GM21825 (cell line): Measurements from ENCODE around the gene ZNF835.
"Not testable (repeated sequence)": the region's sequence is repeated elsewhere in the genome, so short reads cannot be mapped to it uniquely, and the experiment has no call there.

Experiments used
- ATAC-seq: cut with Tn5 transposase; IDR thresholded peaks from one replicate; pipeline ENCODE4 v1.9.1; 2021; ENCODE audit warnings: mild to moderate bottlenecking, moderate library complexity; ENCODE audit not compliant: unreplicated experiment

The ZNF835 gene

DNA sequence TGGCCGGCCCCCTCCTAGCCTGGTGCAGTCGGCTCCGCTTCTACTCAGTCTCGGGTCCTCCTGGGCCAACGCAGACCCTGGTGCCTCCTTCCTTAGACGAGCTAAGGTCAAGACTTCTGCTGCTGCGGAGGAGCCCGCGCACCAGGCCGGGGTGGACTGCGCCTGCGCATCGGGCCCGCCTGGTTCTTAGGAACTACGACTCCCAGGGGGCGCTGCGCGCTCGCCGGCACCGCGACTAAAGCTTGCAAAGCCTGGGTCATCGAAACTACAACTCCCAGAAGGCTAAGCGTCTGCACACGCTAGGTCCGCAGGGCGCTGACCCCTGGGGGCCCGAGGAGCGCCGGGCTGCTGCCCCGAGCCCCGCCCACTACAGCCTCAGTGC is at the start of gene ZNF835:
Gene ZNF835, minus strand, starts transcription at position 145 of the 382 bp plus-strand sequence. CDS start 6,559 bp downstream, outside the sequence.
- no peak for ATAC-seq

DNA sequence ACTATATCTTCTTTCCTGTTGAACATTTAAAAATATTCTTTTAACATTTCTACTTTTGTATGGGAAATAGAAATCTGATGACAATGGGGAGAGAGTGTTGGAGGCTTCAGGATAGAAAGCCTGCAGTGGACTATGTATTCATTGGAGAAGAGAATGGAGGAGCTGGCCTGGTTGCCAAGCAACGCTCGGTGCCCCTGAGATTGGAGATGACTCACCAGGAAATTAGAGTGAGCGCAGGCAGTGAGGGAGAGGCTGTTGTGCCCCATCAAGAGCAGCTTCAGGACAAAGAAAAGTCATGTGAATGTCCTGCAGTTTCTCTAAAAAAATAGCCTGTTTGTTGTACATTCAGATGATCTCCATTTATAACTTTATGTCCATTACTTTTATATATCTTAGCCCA is 48.7 kb upstream of the ZNF835 start:
- no peak for ATAC-seq

DNA sequence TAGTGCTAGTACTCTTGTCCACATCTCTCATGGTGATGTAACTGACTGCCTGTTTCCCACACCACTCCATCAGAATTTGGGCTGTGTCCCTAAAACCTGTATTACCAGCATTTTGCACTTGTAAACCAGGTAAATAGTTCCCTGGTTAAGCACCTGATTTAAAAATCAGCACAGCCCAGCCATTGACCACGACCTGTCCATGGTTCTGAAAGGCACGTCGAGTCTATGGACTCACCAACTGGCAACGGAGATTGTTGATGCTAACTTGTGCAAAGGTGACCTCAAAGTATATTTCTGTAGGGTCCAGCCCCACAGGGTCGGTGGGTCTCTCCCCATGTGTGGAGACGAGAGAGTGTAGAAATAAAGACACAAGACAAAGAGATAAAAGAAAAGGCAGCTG is 46.7 kb upstream of the ZNF835 start:
- no peak for ATAC-seq

DNA sequence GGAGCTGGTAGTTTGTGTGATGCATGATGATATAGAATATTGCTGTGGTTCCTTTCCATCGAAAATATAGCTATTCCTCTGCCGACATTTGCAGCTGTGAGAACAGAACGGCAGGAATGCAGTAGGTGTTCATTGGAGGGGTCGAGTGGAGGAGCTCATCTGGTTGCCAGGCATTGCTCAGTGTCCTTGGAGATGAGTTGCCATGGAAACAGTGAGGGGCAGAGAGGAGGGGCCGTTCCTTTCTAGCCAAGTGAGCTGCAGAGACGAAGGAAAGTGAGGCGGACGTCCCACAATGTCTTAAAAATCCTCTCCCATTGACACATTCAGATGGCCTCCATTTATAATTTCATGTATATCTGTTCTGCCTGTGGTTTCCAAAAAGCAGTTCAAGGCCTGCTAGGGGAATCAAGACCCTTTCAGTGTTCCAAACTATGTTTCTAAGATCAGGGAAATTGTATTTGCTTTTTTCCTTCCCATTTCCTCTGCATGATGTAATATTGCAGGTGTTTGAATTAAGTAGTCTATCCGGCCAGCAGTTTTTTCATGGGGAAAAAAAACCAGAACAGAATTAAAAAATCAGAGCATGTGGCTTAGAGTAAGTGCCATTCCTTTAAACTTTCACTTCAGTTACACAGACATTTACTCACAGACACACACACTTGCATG is 41.2 kb upstream of the ZNF835 start:
- ATAC-seq = no peak

DNA sequence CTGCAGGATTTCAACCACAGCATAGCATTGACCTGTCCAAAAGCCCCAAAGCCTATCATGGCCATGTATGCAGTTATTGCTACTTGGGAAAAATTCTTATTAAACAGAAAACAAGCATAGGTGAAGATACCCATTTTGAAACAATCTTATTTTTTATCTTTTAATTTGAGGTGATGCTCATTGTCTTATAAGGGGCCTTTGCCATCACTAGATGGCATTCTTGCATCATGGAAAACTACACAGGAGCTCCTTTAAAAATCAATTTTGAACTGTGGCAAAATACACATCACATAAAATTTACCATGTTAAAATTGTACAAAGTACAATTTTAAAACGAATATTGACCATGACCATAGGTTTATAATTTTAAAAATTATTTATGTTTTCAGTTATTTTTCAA is 38.9 kb upstream of the ZNF835 start:
- no peak for ATAC-seq

DNA sequence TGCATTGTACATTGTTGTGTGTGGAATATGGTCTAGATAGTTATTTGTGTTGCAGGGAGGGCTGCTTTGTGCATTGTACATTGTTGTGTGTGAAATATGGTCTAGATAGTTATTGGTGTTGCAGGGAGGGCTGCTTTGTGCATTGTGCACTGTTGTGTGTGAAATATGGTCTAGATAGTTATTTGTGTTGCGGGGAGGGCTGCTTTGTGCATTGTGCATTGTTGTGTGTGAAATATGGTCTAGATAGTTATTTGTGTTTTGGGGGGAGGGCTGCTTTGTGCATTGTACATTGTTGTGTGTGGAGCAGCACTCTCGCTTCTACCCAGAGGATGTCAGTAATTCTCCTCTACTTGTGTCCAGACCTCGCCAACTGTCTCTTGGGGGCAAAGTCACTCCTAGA is 36.3 kb upstream of the ZNF835 start:
- ATAC-seq = no peak

DNA sequence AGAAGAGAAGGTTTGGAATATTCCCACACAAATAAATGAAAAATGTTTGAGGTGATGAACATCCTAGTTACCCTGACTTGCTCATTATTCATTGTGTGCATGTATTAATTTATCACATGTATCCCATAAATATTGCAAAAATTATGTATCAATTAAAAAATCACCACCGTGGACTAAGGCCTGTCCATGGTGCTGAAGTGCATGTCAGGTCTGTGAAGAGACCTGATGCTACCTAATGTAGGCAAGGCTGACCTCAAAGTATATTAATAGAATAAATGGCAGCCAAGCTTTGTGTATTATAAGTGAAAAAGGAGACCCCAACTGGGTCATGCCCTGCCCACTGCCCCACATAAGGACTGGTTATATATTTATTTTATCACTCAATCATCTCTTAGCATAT is 34.4 kb upstream of the ZNF835 start:
- no peak for ATAC-seq

DNA sequence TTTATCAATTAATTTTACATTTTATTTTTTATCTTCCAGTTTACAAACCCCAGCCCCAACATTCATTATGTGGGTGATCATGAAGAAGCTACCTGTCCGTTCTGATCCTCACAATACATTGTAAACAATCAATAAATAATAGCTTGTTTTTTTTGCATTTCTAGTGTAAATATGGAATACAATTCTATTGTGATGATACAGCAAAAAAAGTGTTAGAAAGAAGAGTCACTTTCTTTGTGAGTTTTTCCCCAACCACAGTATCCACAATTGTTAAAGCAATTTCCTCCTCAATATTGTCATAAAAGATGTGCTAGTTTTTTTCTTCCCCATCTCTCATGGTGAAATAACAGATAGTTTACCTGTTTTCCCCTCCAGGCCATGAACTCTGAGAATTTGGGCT is 30.3 kb upstream of the ZNF835 start:
- no peak for ATAC-seq

DNA sequence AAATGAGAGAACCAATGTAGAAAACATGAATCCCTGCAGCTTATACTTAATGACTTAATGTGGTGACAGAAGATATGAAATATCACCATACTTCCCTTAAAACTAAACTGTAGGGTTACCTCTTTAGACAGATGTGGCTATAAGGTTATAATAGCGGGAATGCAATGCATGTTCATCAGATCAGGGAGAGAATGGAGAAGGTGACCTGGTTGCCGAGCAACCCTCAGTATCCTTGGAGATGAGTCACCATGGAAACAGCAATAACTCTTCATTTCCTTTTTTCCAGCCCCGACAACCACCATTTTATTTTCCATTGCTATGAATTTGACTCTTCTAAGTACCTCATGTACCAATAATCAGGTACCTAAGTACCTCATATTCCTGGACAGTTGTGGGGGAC is 28.0 kb upstream of the ZNF835 start:
- ATAC-seq = no peak

DNA sequence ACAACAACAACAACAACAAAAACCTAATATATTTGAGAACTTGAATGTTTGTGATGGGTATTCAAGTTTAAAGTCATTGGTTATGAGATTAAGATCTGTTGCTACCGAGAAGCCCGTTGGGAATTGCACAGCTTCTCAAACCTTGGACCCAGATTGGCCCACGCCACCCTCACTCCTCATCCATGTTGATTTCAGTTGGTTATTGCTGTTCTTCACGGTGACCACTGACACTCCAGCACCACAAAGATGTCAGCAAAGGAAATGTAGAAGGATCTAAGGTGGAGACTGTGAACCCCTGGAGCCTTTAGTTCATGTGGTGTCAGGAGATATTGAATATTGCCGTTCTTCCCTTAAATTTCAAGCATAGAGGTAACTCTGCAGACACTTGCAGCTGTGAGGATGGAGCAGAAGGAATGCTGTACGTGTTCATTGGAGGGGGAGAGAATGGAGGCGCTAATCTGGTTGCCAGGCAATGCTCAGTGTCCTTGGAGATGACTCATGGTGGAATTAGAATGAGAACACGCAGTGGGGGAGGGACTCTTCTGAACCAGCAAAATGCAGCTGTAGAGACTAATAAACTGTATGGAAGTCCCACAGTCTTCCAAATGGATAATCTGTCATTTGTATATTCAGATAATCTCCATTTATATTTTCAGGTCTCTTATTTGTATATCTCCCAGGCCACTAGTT is 20.8 kb upstream of the ZNF835 start:
- no peak for ATAC-seq

DNA sequence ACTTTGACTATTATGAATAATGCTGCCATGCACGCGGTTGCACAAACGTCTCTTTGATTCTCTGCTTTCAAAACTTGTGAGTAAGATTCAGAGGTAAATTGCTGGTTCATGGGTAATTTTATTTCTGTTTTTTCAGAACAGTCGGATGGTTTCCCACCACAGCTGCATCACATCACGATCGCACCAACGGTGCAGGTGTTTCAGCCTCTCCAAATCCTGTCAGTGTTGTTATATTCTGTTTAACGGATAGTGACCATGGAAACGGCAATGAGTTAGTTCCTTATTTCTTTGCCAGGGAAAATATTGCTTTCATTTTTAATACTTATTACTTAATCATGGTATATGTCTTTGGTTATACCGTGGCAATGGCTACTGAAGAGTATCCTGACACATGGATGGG is 19.1 kb upstream of the ZNF835 start:
- ATAC-seq = no peak

DNA sequence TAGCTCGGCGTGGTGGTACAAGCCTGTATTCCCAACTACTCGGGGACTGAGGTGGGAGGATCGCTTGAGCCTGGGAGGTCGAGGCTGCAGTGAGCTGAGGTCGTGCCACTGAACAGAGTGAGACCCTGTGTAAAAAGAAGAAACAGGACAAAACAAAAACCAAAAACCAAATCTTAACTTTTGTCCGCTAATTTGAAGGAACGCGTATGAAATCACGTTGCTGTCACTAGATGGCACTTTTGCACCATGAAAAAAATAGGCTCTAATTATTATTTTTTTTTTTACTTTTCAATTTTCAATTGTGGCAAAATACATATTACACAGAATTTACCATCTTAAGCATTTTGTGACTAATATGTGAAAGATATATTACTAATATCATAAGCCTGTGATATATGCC is 17.6 kb upstream of the ZNF835 start:
- ATAC-seq = no peak

DNA sequence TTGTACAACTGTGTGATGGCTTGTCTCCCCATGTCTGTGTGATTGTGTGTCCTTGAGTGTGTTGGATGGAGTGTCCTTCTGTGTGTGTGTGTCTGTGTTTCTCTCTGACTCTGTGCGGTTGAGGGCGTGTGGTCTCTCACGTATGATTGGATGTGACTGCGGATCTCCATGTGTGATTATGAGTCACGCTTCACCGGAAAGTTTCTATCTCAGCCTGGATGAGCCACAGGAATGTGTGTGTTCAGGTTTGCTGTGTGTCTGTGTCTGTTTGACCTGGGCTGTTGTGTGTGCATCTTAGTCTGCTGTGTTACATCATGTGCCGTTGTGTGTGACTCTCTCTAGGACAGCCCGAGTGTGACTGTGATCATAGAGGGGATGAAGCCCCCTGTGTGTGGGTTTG is 15.5 kb upstream of the ZNF835 start:
- ATAC-seq = no peak

DNA sequence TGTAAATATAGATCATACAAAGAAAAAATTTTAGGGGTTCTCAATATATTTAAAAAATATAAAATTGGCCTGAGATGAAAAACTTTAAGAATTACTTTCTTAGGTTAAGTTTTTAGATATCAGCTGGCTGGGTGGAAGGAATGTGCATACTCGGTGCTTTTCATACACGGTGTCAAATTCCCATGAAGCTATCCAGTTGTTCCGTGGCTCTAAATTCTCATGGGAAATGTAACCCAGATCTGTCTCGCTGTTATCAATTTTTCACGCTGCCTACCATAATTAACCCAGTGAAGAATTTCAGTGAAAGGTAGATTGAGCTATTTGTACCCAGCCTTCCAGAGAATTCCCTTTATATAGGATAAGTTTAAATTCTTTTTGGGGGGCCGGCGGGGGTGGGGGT is 11.6 kb upstream of the ZNF835 start:
- ATAC-seq = no peak

DNA sequence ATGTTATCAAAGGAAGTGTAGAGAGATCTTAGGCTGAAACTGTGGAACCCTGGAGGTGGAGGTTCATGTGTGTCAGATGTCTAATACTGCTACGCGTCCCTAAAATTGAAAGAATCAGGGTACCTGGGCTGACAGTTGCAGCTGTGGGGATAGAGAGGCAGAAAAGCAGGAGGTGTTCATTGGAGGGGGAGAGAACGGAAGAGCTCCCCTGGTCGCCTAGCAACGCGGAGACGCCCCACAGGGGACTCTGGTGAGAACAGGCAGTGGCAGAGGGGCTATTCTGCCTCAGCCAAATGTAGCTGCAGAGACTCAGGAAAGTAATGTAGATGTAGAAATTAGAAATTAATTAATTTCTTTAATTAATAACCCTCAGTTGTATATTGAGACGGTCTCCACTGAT is 10.1 kb upstream of the ZNF835 start:
- ATAC-seq = no peak

DNA sequence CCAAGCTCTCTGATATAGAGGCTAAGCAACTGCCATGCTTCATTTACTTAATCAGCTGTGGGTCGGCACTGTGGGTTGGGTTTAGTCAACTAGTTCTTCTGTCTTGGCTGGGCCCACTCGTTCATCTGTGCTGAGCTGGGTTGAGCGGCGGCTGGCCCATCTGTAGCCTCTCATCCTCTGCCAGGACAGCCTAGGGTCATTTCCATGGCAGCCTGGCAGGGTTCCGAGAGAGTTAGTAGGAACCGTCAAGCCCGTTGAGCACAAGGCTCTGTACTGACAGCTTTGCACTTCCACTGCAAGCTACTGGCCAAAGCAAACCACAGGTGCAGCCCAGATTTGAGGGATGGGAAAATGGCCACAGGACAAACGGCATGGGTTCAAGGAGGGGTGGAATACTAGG is 6.6 kb upstream of the ZNF835 start:
- no peak for ATAC-seq

DNA sequence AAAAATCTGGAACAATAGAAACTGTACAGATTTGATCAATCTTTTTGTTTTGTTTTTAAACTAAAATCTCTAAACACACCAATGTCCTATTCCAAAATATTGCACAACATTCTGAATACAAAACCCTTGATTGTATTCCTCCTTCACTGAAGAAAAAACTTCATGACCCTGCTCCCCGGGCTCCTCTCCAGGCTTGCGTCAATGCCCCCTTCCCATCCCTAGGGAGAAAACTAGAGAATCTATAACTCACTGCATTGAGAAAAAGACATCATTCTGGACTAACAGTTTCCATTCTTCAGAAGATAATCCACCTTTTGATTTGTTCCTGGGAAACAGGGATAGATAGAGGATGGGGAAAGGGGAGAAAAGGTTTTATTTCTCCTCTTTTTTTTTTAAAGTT is 1.1 kb upstream of the ZNF835 start:
- not testable (repeated sequence) for ATAC-seq

DNA sequence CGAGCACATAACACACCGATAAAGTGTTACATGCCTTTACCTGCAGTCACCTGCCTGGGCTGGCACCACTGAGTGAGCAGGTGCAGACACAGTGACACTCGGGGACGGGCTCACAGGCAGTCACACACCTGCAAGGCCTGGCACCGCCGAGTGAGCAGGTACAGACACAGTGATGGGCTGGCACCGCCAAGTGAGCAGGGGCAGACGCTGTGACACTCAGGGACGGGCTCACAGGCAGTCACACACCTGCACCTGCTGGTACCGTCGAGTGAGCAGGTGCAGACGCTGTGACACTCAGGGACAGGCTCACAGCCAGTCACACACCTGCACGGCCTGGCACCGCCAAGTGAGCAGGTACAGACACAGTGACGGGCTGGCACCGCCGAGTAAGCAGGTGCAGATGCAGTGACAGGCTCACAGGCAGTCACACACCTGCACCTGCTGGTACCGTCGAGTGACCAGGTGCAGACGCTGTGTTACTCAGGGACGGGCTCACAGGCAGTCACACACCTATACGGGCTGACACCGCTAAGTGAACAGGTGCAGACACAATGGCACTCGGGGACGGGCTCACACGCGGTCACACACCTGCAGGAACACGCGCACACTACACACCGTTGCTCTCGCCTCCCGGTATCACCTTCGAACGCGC is 470 bp downstream of the ZNF835 start:
- ATAC-seq = no peak

DNA sequence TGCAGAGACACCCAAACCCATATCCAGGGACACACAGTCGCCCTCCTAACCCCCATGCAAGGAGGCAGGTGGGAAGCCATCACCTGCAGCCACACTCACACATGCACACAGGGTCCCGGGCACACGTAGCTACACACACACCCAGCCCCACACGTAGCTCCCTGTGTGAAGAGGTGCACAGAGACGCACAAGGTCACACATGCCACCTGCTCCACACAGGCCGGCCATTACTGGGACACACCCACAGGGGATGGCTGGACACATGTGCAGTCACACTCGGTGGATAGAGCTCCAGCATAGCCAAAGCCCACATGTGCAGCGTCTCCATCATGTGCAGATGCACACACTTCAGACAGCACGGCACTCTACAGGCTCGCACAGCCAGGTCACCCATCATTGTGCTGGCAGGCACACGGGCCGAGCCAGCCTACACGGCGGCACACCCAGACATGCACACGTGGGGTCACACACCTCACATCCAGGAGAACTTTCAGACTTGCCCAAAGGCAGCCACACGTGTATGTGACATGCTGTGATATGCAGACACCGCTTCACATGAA is 1.1 kb downstream of the ZNF835 start:
- ATAC-seq = no peak

DNA sequence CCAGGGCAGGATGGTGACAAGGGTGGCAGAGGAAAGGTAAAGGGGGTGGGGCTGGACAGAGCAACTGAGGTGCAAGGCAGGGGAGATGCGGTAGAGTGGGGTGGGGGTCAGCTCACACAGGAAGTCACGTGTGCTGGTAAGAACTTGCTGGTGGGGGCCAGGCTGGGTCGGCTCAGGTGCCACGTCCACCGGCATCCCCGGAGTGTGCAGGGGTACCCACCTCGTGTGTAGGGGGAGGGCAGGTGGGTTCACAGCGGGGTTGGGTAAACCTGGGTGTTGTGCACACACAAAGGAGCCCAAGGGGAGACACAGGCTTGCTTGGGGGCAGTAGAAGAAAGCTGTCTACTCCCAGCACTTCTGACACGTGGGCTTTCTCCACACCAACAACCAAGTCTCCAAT is 2.9 kb downstream of the ZNF835 start:
- ATAC-seq = no peak

DNA sequence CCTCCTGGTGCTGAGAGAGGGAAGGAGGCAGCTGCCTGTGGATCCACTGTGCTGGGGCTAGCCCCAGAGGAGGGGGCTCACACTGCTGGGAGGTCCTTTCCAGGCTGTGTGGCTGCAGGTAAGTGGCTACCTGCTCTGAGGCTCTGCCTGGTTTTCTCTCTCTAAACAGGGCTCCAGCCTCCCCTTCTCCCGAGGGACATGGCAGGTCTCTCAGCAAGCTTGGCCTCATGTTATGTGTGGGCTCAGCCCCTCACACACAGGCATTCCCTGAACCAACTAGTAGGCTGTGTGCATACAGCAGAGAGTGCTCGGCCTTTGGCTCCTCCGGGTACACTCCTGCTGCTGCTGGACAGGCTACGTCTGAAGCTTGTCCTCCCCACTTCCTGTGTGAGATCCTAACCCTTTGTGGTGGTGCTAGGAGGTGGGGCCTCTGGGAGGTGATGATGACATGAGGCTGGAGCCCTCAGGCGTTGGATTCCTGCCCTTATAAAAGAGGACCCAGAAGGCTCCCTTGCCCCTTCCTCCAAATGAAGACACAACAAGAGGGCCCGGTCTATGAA is 4.2 kb downstream of the ZNF835 start:
- no peak for ATAC-seq

DNA sequence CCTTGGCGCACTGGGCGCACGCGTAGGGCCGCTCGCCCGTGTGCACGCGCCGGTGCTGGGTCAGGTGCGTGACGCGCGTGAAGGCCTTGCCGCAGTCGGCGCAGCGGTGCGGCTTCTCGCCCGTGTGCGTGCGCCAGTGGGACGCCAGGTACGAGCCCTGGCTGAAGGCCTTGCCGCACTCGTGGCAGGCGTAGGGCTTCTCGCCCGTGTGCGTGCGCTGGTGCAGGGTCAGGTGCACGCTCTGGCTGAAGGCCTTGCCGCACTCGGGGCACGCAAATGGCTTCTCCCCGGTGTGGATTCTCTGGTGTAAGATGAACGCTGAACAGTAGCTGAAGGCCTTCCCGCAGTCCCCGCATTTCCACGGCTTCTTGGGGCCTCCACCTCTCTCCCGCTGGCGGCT is 7.0 kb downstream of the ZNF835 start:
- no peak for ATAC-seq
